Esophagus muscularis mucosa (tissue), 4 donors: ENCODE results near the gene XRCC1.

ENCODE experiments used
- EP300 ChIP-seq: sonication (generic); formaldehyde crosslinking; IDR thresholded peaks from one replicate; pipeline ENCODE4 v1.6.1; 2017; ENCODE audit warnings: antibody characterized with exemption
- POLR2A ChIP-seq: fragments of 450-650 bp; IDR thresholded peaks from one replicate; pipeline ENCODE4 v1.6.1; 2017; ENCODE audit warnings: antibody characterized with exemption, moderate library complexity, mild to moderate bottlenecking, low read depth
- TF ChIP-seq, protein P1 (sequence below), 3 experiments: fragments of 200-600 bp in 2 of 3; fragments of 450-650 bp in 1 of 3; sonication (generic) in 2 of 3; IDR thresholded peaks; one replicate each; pipeline ENCODE4 v1.5.1; 2017 to 2019; ENCODE audit warnings: antibody characterized with exemption in 3 of 3, mild to moderate bottlenecking in 2 of 3, moderate library complexity in 1 of 3

GRCh38 chr19:43560687-43561086, 14.6 kb downstream of the XRCC1 start:
- TF ChIP-seq, protein P1, sequence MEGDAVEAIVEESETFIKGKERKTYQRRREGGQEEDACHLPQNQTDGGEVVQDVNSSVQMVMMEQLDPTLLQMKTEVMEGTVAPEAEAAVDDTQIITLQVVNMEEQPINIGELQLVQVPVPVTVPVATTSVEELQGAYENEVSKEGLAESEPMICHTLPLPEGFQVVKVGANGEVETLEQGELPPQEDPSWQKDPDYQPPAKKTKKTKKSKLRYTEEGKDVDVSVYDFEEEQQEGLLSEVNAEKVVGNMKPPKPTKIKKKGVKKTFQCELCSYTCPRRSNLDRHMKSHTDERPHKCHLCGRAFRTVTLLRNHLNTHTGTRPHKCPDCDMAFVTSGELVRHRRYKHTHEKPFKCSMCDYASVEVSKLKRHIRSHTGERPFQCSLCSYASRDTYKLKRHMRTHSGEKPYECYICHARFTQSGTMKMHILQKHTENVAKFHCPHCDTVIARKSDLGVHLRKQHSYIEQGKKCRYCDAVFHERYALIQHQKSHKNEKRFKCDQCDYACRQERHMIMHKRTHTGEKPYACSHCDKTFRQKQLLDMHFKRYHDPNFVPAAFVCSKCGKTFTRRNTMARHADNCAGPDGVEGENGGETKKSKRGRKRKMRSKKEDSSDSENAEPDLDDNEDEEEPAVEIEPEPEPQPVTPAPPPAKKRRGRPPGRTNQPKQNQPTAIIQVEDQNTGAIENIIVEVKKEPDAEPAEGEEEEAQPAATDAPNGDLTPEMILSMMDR (IDR thresholded peaks at IDR 0.05) = no peak
- TF ChIP-seq EP300 (no peak), POLR2A (no peak)
